HG02870 (cell line): ENCODE results near the gene DEPP1.

Experiments
- ATAC-seq: cut with Tn5 transposase; IDR thresholded peaks from one replicate; pipeline ENCODE4 v1.9.1; 2021; ENCODE audit warnings: mild to moderate bottlenecking, moderate library complexity; ENCODE audit not compliant: unreplicated experiment

Gene DEPP1

DNA sequence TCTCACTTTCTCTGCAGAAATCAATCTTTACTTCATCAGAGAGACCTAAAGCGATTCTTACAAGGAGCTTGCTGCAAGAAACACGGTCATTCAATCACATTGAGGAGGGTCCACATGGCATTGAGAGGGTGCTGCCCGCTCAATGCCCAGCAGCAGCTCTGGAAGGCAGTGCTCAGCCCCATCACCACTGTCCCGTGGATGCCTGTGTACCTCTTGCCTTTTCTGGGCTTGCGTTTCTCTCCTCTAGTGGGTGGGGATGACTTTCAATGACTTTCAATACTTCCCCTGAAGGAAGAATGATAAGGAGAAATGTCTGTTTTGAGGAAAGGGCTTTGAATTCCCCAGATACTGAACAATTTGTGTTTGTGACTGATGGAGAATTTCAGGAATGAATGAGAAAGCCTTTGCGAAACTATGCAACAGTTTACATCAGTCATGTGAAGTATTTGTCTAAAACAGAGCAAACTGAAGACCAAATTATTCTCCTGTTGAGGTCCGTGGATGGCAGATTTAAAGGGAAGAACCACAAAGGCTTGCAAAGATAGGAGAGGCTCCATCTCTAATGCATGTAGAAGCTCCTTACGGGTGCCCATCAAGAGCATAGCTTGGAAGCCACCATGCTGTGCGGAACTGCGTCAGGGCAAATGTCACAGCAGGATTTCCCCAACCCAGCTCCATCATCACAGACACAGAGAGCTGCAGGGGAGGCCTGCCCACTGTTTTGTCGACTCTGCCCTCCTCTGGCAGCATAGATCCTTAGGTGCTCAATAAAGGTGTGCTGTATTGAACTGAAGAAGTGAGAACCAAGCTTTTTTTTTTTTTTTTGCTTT lies 15.5 kb upstream of the DEPP1 start:
- ATAC-seq: no peak

DNA sequence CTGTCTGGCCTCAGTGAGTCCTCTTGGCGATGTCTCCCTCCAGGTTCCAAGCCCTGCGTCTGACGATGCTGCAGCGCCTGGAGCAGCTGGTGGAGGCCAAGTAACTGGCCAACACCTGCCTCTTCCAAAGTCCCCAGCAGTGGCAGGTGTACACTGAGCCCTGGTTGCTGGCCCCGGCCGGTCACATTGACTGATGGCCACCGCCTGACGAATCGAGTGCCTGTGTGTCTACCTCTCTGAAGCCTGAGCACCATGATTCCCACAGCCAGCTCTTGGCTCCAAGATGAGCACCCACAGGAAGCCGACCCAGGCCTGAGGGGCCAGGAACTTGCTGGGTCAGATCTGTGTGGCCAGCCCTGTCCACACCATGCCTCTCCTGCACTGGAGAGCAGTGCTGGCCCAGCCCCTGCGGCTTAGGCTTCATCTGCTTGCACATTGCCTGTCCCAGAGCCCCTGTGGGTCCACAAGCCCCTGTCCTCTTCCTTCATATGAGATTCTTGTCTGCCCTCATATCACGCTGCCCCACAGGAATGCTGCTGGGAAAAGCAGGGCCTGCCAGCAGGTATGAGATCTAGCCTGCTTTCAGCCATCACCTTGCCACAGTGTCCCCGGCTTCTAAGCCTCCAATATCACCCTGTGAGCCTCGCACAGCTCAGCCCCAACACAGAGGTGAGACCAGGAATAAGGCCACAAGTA lies 14.8 kb upstream of the DEPP1 start:
- ATAC-seq: no peak

DNA sequence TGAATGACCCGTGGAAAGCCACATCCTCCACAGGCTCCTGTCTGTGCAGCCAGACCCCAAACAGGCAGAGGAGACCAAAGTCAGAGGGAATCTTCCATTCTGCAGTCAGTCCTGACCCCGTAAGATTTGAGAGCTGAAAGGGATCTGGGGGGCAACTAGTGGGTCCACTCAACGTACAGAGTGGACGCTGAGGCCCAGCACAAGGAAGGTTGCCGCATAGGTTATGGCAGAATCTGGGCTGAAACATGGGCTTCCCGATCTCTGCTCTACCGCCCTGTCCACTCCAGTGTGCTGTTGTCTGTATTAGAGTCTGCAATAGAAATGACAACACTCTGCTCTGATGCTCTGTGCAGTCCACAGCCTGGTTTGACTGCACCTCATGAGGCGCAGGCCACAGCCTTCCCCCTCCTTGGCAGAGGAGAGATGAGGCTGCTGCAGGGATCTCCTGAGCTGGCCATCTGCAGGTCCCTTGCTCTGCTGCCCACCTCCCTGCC lies 14.2 kb upstream of the DEPP1 start:
- ATAC-seq: no peak

DNA sequence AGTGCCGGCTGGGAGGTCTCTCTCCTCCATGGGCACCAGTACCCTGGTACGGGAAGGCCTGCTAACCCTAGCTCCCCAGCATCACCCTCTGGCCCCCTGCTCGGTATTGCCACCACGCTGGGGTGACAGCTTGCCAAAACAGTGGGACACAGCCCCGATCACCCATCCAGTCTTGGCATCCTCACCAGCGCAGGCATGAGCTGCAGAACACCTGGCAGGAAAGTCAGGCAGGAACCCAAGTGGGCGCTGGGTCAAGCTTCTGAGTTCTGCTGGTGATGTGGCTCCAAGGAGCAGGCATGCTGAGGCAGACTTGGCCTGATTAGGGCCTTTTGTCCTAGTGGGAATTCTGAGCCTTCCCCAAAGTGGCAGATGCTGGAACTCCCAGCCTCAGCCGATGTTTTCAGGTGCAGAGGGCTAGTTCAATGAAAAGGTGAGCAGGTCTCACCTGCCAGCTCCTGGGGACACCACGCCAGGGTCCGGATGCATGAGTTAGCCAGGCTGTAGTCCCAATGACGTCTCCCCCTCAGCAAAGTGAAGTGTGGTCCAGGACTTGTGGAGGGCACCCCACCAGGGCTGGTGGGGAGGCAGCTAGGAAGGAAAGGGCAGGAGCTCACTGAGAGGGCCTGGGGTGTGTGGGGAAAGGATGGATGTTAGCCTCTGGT lies 13.6 kb upstream of the DEPP1 start:
- no peak for ATAC-seq

GRCh38 chr10:44991571-44991970 lies 13.0 kb upstream of the DEPP1 start:
- no peak for ATAC-seq

DNA sequence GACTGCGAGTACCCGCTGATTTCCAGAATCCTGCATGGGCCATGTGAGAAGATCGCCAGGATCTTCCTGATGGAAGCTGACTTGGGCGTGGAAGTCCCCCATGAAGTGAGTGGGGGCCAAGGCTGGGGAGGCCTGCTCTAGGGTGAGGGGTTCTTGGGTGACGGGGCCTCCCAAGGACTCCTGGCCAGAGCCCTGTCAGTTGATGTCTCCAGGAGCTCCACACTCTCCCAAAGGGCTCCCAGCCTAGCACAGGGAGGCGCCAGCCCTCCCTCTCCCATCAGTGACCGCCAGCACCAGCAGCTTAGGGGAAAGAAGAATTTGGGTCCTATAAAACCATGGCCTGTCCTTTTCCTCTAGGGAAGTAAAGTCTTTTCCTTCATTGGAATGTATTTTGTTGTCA lies 12.4 kb upstream of the DEPP1 start:
- ATAC-seq: no peak

GRCh38 chr10:44990302-44990655 lies 11.7 kb upstream of the DEPP1 start:
- no peak for ATAC-seq

DNA sequence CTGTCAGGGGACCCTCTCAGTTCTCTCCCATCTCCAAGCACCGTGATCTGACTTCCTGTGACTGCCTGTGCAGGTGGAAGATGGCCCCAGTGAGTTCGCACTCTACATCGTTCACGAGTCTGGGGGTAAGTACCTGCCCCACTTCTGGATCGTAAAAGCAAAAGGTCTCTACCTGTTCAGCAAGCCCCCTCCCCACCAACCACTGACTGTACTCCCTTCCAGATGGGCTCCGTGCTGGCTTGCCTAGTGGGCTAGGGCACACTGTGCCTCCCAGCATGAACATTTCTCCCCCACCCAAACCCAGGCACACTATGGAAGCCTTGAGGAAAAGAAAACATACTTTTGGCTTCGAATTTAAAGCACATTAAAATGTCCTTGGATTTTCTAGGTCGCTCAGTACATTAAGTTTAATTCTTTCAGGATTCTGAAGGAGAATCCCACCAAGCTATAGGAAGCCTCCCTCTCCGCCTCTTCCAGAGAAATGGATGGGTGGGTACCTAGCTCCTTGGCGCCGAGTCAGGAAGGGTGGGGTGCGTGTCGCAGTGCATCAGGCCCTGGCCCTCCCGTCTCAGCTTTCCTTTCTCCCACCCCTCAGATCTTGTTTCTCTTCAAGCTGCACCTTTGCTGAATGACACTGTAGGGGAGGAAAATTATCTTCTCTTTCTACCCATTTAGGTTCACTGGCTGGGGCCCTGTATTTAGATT lies 11.1 kb upstream of the DEPP1 start:
- ATAC-seq: no peak

- no peak for ATAC-seq
Observed at GRCh38 chr10:44988957-44989585, 10.5 kb upstream of the DEPP1 start.

- ATAC-seq: no peak
Observed at GRCh38 chr10:44986670-44987069, 8.1 kb upstream of the DEPP1 start.

- ATAC-seq: no peak
Observed at GRCh38 chr10:44986179-44986578, 7.6 kb upstream of the DEPP1 start.

DNA sequence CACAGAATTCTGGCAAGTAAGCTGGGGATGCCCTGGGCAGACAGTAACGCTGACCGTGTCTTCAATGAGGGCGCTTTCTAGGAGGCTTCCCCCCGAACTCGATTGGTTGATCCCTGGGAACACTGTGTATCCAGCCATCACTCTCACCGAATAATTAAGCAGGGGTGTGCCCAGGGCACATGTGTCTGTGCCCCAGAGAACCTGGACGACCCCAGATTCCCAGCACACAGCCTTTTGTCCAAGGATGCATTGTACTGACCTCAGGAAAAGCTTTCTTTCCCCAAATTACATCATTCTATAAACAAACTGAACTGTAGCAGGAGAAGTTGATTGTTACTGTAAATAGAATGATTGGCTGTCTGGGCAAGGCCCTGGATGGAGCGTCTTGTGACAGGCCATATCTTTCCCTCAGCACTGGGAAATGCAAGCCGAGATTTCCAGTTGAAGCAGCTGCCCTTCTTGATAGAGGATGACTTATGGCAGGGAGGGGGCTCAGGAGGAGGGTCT lies 6.6 kb upstream of the DEPP1 start:
- no peak for ATAC-seq

- ATAC-seq: no peak
Observed at GRCh38 chr10:44984671-44985101, 6.1 kb upstream of the DEPP1 start.

GRCh38 chr10:44983895-44984278 lies 5.3 kb upstream of the DEPP1 start:
- no peak for ATAC-seq

DNA sequence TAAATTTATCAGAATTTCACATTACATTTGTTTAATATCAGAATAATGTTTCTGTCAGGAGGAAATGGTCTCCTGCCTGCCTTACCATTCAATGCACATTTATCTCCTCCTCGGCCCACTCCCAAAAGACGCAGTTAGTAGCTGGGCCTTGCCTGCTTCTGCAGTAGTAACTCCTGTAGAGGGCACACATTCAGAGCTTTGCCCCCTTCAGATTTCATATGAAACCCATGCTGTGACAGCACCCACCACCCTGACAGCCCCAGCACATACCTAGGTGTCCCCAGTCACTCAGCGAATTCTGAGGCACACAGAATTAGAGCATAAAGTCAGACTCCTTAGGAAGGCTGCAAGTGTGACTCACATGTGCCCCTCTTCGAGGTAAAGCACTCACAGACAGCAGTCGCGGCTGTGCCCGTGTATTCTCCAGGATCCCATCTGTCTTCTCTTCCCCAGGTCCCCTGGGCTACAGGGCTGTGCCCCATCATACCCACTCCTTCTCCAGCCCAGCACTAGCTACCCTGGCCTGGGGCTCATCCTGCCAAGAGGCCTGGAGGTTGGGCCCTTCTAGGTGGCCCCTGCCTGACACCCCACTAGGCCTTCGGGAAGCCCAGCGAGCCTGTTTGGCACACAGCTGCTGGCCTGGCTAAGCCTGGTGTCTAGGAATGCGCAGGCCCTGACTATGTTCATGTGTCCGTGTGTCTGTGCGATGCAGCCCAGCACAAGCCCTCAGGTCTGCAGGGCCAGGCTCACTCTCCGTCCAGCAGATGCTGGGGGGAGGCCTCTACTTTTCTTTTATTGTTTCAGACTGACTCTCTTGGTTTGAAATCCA lies 4.7 kb upstream of the DEPP1 start:
- ATAC-seq: no peak

GRCh38 chr10:44982496-44982895 lies 3.9 kb upstream of the DEPP1 start:
- ATAC-seq: no peak

DNA sequence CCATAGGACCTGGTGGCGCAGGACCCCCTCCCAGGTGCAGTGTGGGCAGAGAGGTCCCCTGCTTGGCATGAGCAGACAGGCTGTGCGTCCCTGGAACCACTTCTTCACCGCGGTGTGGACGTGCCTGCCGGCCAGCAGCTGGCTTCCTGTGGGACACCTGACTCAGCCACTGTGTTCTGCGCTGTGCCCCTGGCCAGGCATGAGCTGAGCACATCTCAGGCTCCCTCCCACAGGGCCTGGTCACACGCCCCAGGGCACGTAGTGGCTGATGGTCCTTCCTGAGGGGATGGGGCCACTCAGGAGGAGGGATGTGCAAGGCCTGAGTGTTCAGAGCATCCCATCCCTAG lies 3.5 kb upstream of the DEPP1 start:
- no peak for ATAC-seq

DNA sequence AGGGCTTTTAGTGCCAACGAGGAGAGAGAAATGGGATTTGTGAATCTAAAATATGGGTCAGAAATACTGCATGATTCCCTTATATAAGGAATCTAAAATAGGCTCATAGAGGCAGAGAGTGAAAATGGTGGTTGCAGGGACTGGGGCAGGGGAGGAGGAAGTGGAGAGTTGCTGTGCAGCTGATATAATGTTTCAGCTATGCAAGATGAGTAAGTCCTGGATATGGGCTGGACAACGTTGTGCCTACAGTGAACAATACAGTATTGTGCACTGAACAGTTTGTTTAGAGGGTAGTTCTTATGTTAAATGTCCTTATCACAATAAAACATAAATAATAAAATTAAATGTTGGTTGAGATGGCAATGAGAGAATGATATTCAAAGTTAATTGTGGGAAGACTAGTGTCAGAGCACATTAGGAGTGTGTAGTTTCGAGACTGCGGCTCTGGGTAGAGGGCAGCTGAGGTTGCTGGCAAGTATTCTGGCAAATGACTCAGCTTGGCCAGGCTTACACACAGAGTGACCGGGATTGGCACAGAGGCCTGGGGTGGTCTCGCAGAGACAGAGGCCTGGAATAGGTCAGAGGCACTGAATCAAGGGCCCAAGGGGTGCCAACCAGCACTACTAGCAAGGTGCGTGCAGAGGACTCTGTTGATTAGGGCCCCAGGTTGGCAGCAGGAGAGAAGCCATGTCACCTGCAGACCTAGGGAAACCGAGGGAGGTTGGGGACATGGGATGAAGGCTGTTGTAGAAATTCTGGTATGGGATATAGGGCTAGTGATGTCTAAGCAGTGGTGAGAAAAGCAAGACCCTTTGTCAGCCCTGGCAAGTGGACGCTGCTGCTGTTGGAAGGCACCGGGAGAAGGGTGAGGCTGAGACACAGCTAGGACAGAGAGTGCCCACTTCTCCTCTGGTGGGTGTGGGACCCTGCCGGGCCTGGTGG lies 2.8 kb upstream of the DEPP1 start:
- peak; percentile 79 for ATAC-seq
